HepG2 (cell line): ENCODE data around the gene TOP1. TPM values are rescaled to one million over a fixed set of nuclear protein-coding genes. Genes with fewer than 3 reads are reported as not detected.

Experiments used
- ATAC-seq: fragments of 200-7000 bp; cut with Tn5 transposase; 3 replicates; pipeline ENCODE4 v1.9.1; 2020; ENCODE audit warnings: mild to moderate bottlenecking, moderate library complexity
- BruUV-seq: library from RNA; stranded (reverse); fragments of 400-500 nt; replicated peaks from 2 replicates; lab custom pipeline; 2021; lab: Mats Ljungman, UMichigan
- CTCF ChIA-PET: fragments of 300-600 bp; formaldehyde crosslinking; extraction: SDS; loops from one replicate; lab custom pipeline; 2021; ENCODE audit warnings: low total read pairs, inconsistent platforms, low intra/inter-chr PET ratio; lab: Yijun Ruan, JAX
- POLR2A ChIA-PET: fragments of 350-600 bp; sonication (Branson Sonifier 250); formaldehyde crosslinking; loops from one replicate; lab custom pipeline; 2020; ENCODE audit warnings: antibody characterized with exemption, inconsistent platforms; lab: Yijun Ruan, JAX
- DNase-seq: peaks from one replicate; pipeline ENCODE4 v3.0.0-alpha.2; 2015; ENCODE audit warnings: low spot score
- FAIRE-seq: peaks from 3 replicates; lab custom pipeline; 2011; peaks lifted over from hg19 to GRCh38; lab: Jason Lieb, UNC
- H2AFZ ChIP-seq: one replicate; pipeline ENCODE4 v1.6.1; 2011; ENCODE audit warnings: low read length, inconsistent platforms
- H3K27ac ChIP-seq: fragments of 300-600 bp; 3 replicates; pipeline ENCODE4 v1.8.0; 2011; ENCODE audit warnings: mixed run types, mild to moderate bottlenecking, mixed read lengths, low read length, inconsistent platforms; ENCODE audit not compliant: insufficient read depth; ENCODE audit errors: extremely low read length
- H3K27me3 ChIP-seq, 2 experiments: fragments of 200-600 bp in 1 of 2; 2 replicates in 1 of 2; 3 replicates in 1 of 2; pipeline versions ENCODE4 v1.6.0 to v1.8.0; 2011; ENCODE audit warnings: low read length in 2 of 2, mild to moderate bottlenecking in 2 of 2, moderate library complexity in 2 of 2, inconsistent platforms in 1 of 2; ENCODE audit not compliant: insufficient read depth in 2 of 2, control insufficient read depth in 1 of 2
- H3K36me3 ChIP-seq, 2 experiments: fragments of 200-600 bp in 1 of 2; replicated peaks in 1 of 2; 2 replicates in 1 of 2; 3 replicates in 1 of 2; pipeline versions ENCODE4 v1.5.1 to v1.8.0; 2011; ENCODE audit warnings: low read length in 2 of 2, inconsistent platforms in 1 of 2; ENCODE audit not compliant: insufficient read depth in 2 of 2, control insufficient read depth in 1 of 2
- H3K4me1 ChIP-seq: 2 replicates; pipeline ENCODE4 v1.5.1; 2012; ENCODE audit warnings: low read length, inconsistent platforms; ENCODE audit not compliant: insufficient read depth
- H3K4me2 ChIP-seq: 2 replicates; pipeline ENCODE4 v1.6.0; 2011; ENCODE audit warnings: low read depth, low read length, inconsistent platforms
- H3K4me3 ChIP-seq, 3 experiments: fragments of 200-600 bp in 1 of 3; sonication (generic), shearing (Covaris generic) in 1 of 3; replicated peaks in 1 of 3; 2 replicates each; pipeline ENCODE4 v1.5.1; 2011 to 2016; ENCODE audit warnings: low read length in 3 of 3, inconsistent platforms in 2 of 3, low read depth in 2 of 3, mild to moderate bottlenecking in 2 of 3, control low read depth in 1 of 3, mixed read lengths in 1 of 3; ENCODE audit not compliant: insufficient read depth in 1 of 3
- H3K79me2 ChIP-seq: one replicate; pipeline ENCODE4 v1.6.1; 2011; ENCODE audit warnings: low read length, inconsistent platforms; ENCODE audit not compliant: insufficient read depth
- H3K9ac ChIP-seq: 2 replicates; pipeline ENCODE4 v1.6.0; 2011; ENCODE audit warnings: mild to moderate bottlenecking, low read depth, low read length, inconsistent platforms; ENCODE audit not compliant: insufficient read depth
- H3K9me3 ChIP-seq: 2 replicates; pipeline ENCODE4 v1.5.1; 2012; ENCODE audit warnings: mild to moderate bottlenecking, low read length
- H4K20me1 ChIP-seq: 2 replicates; pipeline ENCODE4 v1.6.0; 2011; ENCODE audit warnings: inconsistent platforms, mild to moderate bottlenecking, low read length, moderate library complexity; ENCODE audit not compliant: insufficient read depth
- ARID4A ChIP-seq: sonication (generic); formaldehyde crosslinking; IDR thresholded peaks from 2 replicates; pipeline ENCODE4 v1.5.0; 2020; ENCODE audit warnings: mild to moderate bottlenecking, missing genetic modification reagents, borderline replicate concordance
- BRD4 ChIP-seq: sonication (generic); formaldehyde crosslinking; IDR thresholded peaks from 2 replicates; pipeline ENCODE4 v1.4.0; 2020; ENCODE audit warnings: missing genetic modification reagents
- HNRNPL ChIP-seq: fragments of 200-400 bp; formaldehyde crosslinking; IDR thresholded peaks from 2 replicates; pipeline ENCODE4 v1.6.1; 2017; ENCODE audit warnings: mild to moderate bottlenecking, low read depth, low read length
- KMT2B ChIP-seq: IDR thresholded peaks from 2 replicates; pipeline ENCODE4 v1.6.1; 2016; ENCODE audit warnings: missing genetic modification reagents, missing compliant biosample characterization
- MYC ChIP-seq: sonication (generic); formaldehyde crosslinking; IDR thresholded peaks from 2 replicates; pipeline ENCODE4 v1.9.0; 2021; ENCODE audit warnings: missing genetic modification reagents, borderline replicate concordance
- NFE2L1 ChIP-seq: sonication (generic); formaldehyde crosslinking; IDR thresholded peaks from 2 replicates; pipeline ENCODE4 v1.4.0; 2020; ENCODE audit warnings: missing genetic modification reagents, mild to moderate bottlenecking, borderline replicate concordance
- NFYC ChIP-seq: IDR thresholded peaks from 2 replicates; pipeline ENCODE4 v1.6.1; 2016; ENCODE audit warnings: missing genetic modification reagents, missing compliant biosample characterization
- RELA ChIP-seq: sonication (generic); formaldehyde crosslinking; IDR thresholded peaks from 2 replicates; pipeline ENCODE4 v1.4.0; 2020; ENCODE audit warnings: missing genetic modification reagents
- SOX6 ChIP-seq, 2 experiments: fragments of 450-650 bp in 1 of 2; sonication (generic) in 1 of 2; formaldehyde crosslinking in 1 of 2; IDR thresholded peaks; 2 replicates each; pipeline versions ENCODE4 v1.4.0 to v1.6.1; 2017 to 2020; ENCODE audit warnings: antibody characterized with exemption in 1 of 2, mild to moderate bottlenecking in 1 of 2, missing genetic modification reagents in 1 of 2
- SP140L ChIP-seq: sonication (generic); formaldehyde crosslinking; IDR thresholded peaks from 2 replicates; pipeline ENCODE4 v1.4.0; 2020; ENCODE audit warnings: missing genetic modification reagents, borderline replicate concordance
- ZMYM4 ChIP-seq: sonication (generic); formaldehyde crosslinking; IDR thresholded peaks from 2 replicates; pipeline ENCODE4 v1.8.1; 2023; ENCODE audit warnings: mild to moderate bottlenecking, missing genetic modification reagents
- ZNF225 ChIP-seq: sonication (generic); formaldehyde crosslinking; IDR thresholded peaks from 2 replicates; pipeline ENCODE4 v1.4.0; 2020; ENCODE audit warnings: mild to moderate bottlenecking, missing genetic modification reagents
- ZNF276 ChIP-seq: sonication (generic); formaldehyde crosslinking; IDR thresholded peaks from 2 replicates; pipeline ENCODE4 v1.4.0; 2020; ENCODE audit warnings: mild to moderate bottlenecking, low read depth, missing genetic modification reagents
- ZNF292 ChIP-seq: sonication (generic); formaldehyde crosslinking; IDR thresholded peaks from 2 replicates; pipeline ENCODE4 v1.8.1; 2022; ENCODE audit warnings: mild to moderate bottlenecking, low read depth, missing genetic modification reagents, borderline replicate concordance
- ZNF34 ChIP-seq: sonication (generic); formaldehyde crosslinking; IDR thresholded peaks from 2 replicates; pipeline ENCODE4 v1.4.0; 2020; ENCODE audit warnings: mild to moderate bottlenecking, missing genetic modification reagents, borderline replicate concordance
- WGBS: methylation state at CpG from one replicate; pipeline ENCODE4 v1.1.6; 2017; ENCODE audit warnings: low lambda C conversion rate; 5-methylcytosine and 5-hydroxymethylcytosine counted together
- in situ Hi-C: cut with HindIII; loops from 2 replicates; pipeline ENCODE4 v1.10.0; 2017; ENCODE audit warnings: low pct_unique_long_range_greater_than_20kb; ENCODE audit not compliant: extremely low pct_ligation_motif_present
- intact Hi-C: fragments of 100-400 bp; cut with micrococcal nuclease; formaldehyde crosslinking; loops from one replicate; pipeline ENCODE4 v1.10.0; 2022; ENCODE audit not compliant: unreplicated experiment
- polyA plus RNA-seq, 8 experiments: library from polyadenylated mRNA; depleted of rRNA in 3 of 8; stranded (reverse) in 7 of 8; unstranded in 1 of 8; fragments of >200 nt; fragmentation: Illumina TruSeq in 4 of 8; extraction: Trizol in 4 of 8; gene quantifications; 2 replicates each; pipeline versions ENCODE4 v1.2.1 to v1.2.3, GENCODE V29; 2011 to 2016; ENCODE audit warnings: low read depth in 4 of 8, missing spikeins in 1 of 8, mixed read lengths in 1 of 8; ENCODE audit not compliant: insufficient read depth in 1 of 8
- total RNA-seq, 5 experiments: library from RNA; depleted of rRNA; stranded (reverse); fragments of >200 nt; fragmentation: Illumina TruSeq; extraction: Trizol; gene quantifications; 2 replicates each; pipeline ENCODE4 v1.2.3, GENCODE V29; 2016; ENCODE audit warnings: low read depth in 1 of 5

TOP1 gene
- total and polyA plus RNA-seq, 2 of the 13 experiments (the other 11 are each of a cell fraction or from before 2014, with no cell fraction given), result 10.2 to 19.4 TPM

GRCh38 chr20:41006126-41006935 lies 22.3 kb upstream of the TOP1 start (continued):
- TF ChIP-seq RELA (CRISPR knock-in tag), result no peak
- TF ChIP-seq ZNF225 (CRISPR knock-in tag), result no peak
- no peak for TF ChIP-seq NFYC (CRISPR knock-in tag)
- TF ChIP-seq BRD4 (CRISPR knock-in tag), result no peak
- no peak for TF ChIP-seq ZNF34 (CRISPR knock-in tag)
- no peak for TF ChIP-seq ARID4A (CRISPR knock-in tag)

- intact Hi-C loops (no loop called here), in situ Hi-C loops (no loop called here)
- ATAC-seq (peak; percentile 17), DNase-seq (peak; percentile 52), FAIRE-seq (no peak)
- peaks cover 7% of the 10 kb centered on the region for H3K9me3 ChIP-seq
- no peaks in the 10 kb centered on the region for H3K36me3 ChIP-seq
- POLR2A ChIA-PET, result interaction anchor here (0.8 to 2.4 kb wide), 3 partner anchors 16 to 21 kb away, joined by 3 to 14 read pairs (median 8); partner anchors contain the start of gene TOP1
- H3K4me1 ChIP-seq, result peaks cover 79% of the 10 kb centered on the region
- no peak overlapping the region for H3K9ac ChIP-seq
- peaks cover 6 to 34% of the 10 kb centered on the region in 2 experiments; a peak in 4 of 5 replicates for H3K27me3 ChIP-seq
- no peak overlapping the region for H2AFZ ChIP-seq
- H4K20me1 ChIP-seq, result no peaks in the 10 kb centered on the region
- no peaks in the 10 kb centered on the region for H3K79me2 ChIP-seq
- H3K4me2 ChIP-seq, result peak overlapping the region; percentile 31
- H3K27ac ChIP-seq, result no peak overlapping the region
- H3K4me3 ChIP-seq, result no peak overlapping the region; a peak in 1 of 6 replicates
- CTCF ChIA-PET, result no interaction called here
- whole genome bisulfite sequencing, result 20% methylated on average over 2 of the region's 2 CpGs
- BruUV-seq, result no TSS peak
- TF ChIP-seq NFE2L1 (CRISPR knock-in tag) (0 out of 2 replicates have a peak, but pooled peaks have one; percentile 38), MYC (CRISPR knock-in tag) (peak; percentile 17; the same call in 1 of the 2 replicates), ZNF292 (CRISPR knock-in tag) (no peak), ZMYM4 (CRISPR knock-in tag) (0 out of 2 replicates have a peak, but pooled peaks have one; percentile 32), KMT2B (CRISPR knock-in tag) (no peak), HNRNPL (0 out of 2 replicates have a peak, but pooled peaks have one; percentile 64), ZNF276 (CRISPR knock-in tag) (no peak), SOX6 (IDR thresholded peaks at IDR 0.05) (no peak), SOX6 (CRISPR knock-in tag; IDR thresholded peaks at IDR 0.05) (peak; percentile 12; the same call in 1 of the 2 replicates), BRD4 (CRISPR knock-in tag) (0 out of 2 replicates have a peak, but pooled peaks have one; percentile 32), SP140L (CRISPR knock-in tag) (no peak)
These were observed 21.6 kb upstream of the TOP1 start for GRCh38 chr20:41006936-41007474.
